Epithelial cell of esophagus (primary cell): ENCODE results near the gene TK1.

ENCODE experiments used
- DNase-seq: peaks from one replicate; pipeline ENCODE4 v3.0.0; 2010; ENCODE audit warnings: low read depth
- H3K4me3 ChIP-seq: 2 replicates; pipeline ENCODE4 v1.5.1; 2011; ENCODE audit warnings: mild to moderate bottlenecking, low read length, control low read depth
- CTCF ChIP-seq: IDR thresholded peaks from 2 replicates; pipeline ENCODE4 v1.5.1; 2011; ENCODE audit warnings: low read depth, mild to moderate bottlenecking, low read length, control low read depth, inconsistent platforms; ENCODE audit not compliant: insufficient read depth; ENCODE audit errors: missing control alignments

The TK1 gene

GRCh38 chr17:78147315-78147998, 39.4 kb downstream of the TK1 start:
- H3K4me3 ChIP-seq = no peak overlapping the region
- peak; percentile 33 for DNase-seq
- TF ChIP-seq CTCF = no peak

- no peak for DNase-seq
- no peak for TF ChIP-seq CTCF
- no peak overlapping the region for H3K4me3 ChIP-seq
Measured at GRCh38 chr17:78146881-78147280, 40.0 kb downstream of the TK1 start.

GRCh38 chr17:78146471-78146869, 40.4 kb downstream of the TK1 start:
- no peak for DNase-seq
- no peak for TF ChIP-seq CTCF

GRCh38 chr17:78144736-78145641, 41.9 kb downstream of the TK1 start:
- DNase-seq = no peak
- H3K4me3 ChIP-seq = no peak overlapping the region
- no peak for TF ChIP-seq CTCF

More at GRCh38 chr17:78146471-78146869, 40.4 kb downstream of the TK1 start:
- H3K4me3 ChIP-seq = no peak overlapping the region

GRCh38 chr17:78144147-78144719, 42.6 kb downstream of the TK1 start:
- H3K4me3 ChIP-seq = no peak overlapping the region
- peak; percentile 51 for DNase-seq
- no peak for TF ChIP-seq CTCF

GRCh38 chr17:78143214-78144146, 43.4 kb downstream of the TK1 start:
- DNase-seq = no peak
- TF ChIP-seq CTCF = no peak
- H3K4me3 ChIP-seq = no peak overlapping the region
